ENCODE data around the gene KCNJ15.
"Not testable (repeated sequence)": the region's sequence is repeated elsewhere in the genome, so short reads cannot be mapped to it uniquely, and the experiment has no call there.

Gene KCNJ15

GRCh38 chr21:38256599-38257302, at the start of gene KCNJ15:
KCNJ15 (plus strand) TSS chr21:38256991; CDS start chr21:38299262, 42,271 bp downstream.
- no peak for DNase-seq

DNA sequence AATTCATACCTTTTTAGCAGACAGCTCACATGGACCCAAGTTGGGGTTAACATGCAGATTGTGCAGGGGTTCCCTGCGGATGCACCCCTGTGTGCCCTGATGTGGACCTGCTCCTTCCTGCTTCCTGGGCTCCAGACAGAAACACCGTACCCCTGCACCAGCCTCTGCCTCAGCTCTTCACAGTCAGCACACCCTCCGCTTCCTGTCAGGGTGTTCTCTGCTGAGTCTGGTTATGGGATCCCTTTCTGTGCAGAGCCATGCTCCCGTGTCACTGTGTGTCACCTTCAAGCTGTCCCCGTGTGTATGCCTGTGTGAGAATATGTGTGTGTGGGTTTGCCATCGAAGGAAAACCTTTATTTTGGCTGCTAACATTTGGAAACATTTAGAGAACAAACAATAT, 48.7 kb upstream of the KCNJ15 start:
- DNase-seq = no peak

DNA sequence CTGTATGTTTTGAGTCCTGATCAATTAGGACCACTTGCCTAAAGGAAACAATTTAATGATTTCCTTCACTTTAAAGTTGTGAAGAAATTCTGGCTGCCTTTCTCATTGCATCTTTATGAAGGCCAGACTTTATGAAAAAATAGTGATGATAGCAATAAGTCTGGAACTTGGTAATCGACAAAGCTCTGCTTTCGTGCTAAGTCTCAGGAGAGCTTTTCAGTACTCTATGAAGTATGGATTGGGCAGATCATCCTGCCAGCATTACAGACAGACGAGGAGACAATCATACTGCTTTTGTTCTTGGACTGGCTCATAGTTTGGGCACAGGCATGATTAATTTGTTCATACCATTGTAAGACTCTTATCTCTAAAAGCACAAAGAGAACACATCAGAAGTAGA, 45.5 kb upstream of the KCNJ15 start:
- no peak for DNase-seq

DNA sequence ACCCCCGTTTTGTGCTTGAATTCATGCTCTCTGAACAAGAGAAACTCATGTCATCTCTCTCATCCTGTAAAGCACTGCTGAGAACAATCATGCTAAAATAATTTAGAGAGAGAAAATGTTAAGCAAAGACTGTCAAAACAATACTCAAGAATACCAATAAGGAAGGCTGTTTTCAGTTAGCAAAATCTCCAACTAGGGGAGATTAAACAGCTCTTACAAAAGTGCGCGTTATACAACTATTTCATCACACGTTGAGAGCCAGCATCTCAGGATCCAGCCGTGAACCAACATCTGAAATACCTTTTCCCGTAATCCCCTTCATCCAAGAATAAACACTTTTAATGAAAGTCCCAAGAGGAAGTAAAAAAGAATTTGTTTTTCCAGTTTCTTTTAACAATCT, 44.1 kb upstream of the KCNJ15 start:
- DNase-seq = no peak

GRCh38 chr21:38219049-38219628, 37.7 kb upstream of the KCNJ15 start:
- DNase-seq = peak; percentile 84

GRCh38 chr21:38220270-38220737, 36.5 kb upstream of the KCNJ15 start:
- no peak for DNase-seq

DNA sequence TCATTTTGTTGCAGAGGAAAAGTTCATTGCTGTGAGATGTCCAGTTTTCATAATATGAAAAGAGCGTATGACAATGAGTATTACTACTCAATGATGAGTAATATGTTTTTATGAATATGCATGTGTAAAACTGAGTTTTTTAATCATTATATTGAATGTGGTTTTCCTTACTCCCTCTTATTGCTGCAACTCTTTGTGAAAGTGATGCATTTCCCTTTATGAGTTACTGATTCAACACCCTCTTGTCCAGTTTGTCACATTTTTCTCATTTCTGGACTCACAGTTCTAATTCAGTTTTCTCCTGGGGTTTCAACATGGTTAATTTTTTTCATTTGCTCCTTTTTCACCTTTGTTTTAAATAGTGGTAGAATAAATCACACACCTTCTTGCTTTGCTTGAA, 35.2 kb upstream of the KCNJ15 start:
- no peak for DNase-seq

GRCh38 chr21:38223893-38224540, 32.8 kb upstream of the KCNJ15 start:
- no peak for DNase-seq

GRCh38 chr21:38227401-38227800, 29.4 kb upstream of the KCNJ15 start:
- DNase-seq = no peak

DNA sequence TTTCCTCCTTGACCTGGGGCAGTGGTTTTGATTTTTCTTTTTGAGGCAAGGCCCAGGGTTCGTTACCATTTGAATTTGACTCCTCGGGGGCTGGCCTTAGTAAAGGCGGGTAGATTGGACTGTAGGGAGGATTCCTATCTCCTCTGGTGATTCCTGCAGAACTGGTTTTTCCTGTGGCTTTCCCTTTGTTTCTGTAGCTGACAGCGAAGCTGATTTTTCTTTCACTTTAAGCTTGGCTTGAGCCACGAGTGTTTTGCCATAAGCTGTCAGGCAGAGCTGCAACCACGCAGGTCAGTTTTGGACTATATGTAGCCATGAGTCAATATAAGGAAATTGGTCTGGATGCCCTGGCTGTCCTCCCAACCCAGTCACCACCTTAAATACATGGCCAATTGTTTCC, 28.7 kb upstream of the KCNJ15 start:
- DNase-seq = no peak

GRCh38 chr21:38228537-38228936, 28.3 kb upstream of the KCNJ15 start:
- DNase-seq = no peak

DNA sequence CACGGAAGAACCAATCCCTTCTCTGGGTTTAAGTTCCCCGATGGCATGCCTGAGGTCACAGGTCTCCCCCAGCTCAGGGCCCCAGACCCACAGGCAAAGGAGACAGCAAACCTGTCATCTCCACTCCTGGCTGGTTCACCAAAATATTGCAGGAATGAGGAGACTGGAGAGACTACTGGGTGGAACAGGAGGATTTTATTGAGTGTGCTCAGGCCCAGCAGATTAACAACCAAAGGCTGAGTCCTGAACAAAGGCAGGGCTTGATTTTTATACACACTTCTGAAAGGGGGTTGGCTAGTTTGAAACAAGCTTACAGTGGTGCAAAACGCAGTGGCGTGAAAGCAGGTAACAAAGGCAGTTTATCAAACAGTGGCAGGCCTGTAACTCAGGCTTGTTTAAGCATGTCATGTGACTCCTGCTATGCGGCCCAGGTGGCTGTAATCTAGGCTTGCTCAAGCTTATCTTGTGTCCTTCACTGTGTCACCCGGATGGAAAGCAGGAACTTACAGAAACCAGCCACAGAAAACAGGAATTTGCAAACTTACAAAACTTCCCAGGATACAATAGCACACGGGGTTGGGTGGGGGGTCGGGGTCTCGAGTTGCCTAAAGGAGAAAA, 27.4 kb upstream of the KCNJ15 start:
- no peak for DNase-seq

DNA sequence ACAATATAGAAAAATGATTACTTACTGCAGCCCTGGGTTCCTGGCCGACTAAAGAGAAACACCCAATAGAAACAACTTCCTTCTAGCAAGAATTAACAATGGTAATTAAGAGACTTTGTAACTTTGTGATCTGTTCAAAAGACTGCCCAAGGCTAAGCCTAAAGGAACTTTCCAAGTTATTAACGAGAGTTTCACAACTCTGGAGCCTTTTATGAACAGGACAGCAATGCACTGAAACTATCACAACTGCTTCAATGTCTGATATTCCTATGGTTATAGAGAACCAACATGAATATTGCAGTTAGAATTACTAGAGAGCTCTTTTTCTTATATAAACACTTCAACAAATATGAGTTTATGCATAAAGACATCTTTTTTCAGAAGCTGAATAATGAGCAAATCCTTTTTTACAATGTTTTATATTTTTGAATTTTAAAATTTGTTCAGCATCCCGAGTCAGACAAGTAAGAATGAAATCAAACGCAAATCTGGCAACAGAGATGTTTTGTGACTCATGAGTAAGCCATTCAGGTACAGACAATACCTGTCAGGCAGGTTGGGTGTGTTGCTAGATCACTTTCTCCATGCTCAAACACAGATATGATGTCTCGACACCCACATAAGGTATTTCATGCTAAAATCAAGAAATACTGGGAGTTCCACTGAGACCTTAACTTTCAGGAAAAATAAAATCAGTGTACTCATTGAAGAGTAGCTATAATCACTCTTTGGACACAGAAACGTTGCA, 22.2 kb upstream of the KCNJ15 start:
- DNase-seq = no peak

GRCh38 chr21:38235251-38235650, 21.5 kb upstream of the KCNJ15 start:
- not testable (repeated sequence) for DNase-seq

GRCh38 chr21:38236232-38236631, 20.6 kb upstream of the KCNJ15 start:
- no peak for DNase-seq

DNA sequence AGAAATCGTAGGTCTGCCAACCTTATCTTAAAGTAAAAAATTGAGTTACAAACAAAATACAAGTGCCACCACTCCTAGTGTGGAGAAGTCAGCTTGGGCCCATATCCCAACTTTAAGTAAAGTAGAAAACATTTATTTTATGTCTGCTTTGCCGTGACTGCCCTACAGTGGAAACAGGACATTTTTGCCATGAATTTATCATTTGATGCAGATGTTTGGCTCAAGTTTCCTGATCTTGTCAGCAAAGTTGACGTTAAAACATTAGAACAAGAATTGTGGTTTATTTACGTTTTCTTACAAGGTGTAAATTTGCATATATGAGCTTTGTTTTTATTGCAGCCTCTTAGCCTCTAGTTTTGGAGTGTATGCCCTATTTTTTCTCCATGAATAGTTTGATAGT, 17.1 kb upstream of the KCNJ15 start:
- DNase-seq = no peak

DNA sequence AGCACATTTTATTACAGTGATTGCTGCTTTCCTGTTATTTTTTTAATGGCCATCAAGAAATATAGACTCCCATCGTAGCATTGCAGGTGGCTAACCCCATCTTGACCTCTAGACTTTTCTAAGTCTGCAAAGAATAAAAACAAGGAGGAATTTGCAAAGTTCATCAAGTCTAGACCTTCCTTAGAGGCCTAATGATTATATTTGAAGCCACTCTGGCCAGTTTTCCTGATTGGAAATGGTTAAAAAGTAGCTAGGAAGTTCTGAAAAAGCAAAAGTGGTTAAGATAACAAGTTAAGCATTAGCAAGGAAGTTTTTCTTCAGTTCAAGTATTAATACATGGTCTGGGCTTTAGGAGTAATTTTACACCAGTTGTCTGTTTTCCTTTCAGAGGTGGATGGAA, 16.7 kb upstream of the KCNJ15 start:
- no peak for DNase-seq

DNA sequence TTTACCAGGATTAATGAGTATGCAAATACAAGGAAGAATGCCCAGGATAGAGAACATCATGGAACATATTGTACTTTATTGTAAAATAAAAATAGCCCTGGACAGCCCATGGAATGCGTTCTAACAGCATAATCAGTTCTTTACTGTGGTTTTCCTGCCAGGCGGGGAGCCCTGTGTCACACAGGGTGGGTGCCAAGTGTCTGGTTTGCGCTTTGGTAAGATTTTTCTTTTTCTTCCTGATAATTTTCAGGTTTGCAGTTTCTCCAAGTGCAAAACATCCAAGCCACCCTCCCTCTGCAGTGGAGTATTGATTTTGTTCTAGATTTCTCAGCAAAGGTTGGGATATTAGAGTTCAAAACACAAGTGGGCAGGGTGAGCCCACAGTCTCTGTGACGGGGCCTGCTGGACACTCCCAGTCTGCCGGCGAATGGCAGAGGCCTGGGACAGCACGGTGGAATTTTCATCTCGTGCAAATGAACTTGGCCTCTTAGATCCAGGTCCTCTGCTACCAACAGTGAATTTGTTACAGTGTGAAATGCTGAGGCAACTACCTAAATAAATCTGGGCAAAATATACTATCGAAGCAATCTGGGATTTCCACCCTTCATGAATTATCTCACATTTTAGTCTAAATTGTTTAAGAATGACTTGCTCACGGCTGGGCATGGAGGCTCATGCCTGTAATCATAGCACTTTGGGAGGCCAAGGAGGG, 15.6 kb upstream of the KCNJ15 start:
- no peak for DNase-seq

- DNase-seq = no peak
These were observed 14.7 kb upstream of the KCNJ15 start for GRCh38 chr21:38242061-38242460.

DNA sequence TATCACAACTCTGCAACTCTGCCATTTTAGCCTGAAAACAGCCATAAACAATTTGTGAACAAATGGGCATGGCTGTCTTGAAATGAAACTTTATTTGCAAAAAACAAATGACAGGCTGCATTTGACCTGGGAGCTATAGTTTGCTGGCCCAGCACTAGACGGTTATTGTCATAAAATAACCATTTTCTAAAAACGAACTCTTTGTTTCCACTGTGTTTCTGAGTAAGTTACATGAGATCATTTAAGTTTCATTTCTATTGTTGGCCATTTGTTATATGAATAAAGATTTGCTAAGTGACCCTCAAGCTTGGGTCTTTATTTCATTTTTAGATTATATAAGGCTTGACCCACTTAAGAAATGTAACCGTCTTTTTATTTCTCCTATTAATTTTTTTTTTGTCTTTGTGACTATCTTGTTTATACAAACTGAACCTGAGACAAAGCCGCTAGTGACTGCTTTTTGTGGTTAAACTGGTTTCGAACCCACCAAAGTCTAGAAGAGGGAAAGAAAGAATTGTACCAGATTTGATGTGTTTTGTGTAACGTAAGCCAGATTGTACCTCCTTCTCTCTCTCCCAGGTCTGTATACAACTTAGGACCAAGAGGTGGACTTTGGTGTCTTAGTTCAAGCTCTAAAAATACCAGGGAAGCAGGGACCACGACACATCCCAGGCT, 12.9 kb upstream of the KCNJ15 start:
- DNase-seq = no peak

DNA sequence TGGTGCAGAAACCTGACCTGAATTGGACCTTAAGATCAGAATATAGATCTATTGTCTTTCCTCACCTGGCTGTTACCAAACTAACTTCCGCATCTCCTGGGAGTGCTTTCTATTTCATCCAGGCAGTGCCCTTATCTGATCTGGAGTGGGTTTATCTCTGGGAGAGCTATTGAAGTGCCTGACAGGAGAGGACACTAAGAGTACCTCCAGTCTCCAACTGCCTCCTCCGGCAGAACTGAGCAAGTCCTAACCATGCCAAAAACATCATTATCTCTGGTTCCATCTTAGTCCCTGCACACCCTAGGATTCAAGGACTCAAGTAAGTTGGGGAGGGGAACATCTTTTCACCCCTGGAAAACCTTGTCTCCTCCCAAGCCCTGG, 12.4 kb upstream of the KCNJ15 start:
- DNase-seq = no peak
